Astrocyte (in vitro differentiated cells and primary cell): ENCODE data around the gene AUTS2. TPM values are rescaled to one million over a fixed set of nuclear protein-coding genes. Genes with fewer than 3 reads are reported as not detected.

Experiments used
- DNase-seq: peaks from one replicate; pipeline ENCODE4 v3.0.0-alpha.2; 2010; ENCODE audit warnings: low read depth
- FAIRE-seq: peaks from 2 replicates; lab custom pipeline; 2011; peaks lifted over from hg19 to GRCh38; lab: Jason Lieb, UNC
- H2AFZ ChIP-seq: 2 replicates; pipeline ENCODE4 v1.6.0; 2012; ENCODE audit warnings: low read depth, low read length, inconsistent platforms
- H3K27ac ChIP-seq: 2 replicates; pipeline ENCODE4 v1.5.1; 2011; ENCODE audit warnings: low read depth, low read length, inconsistent platforms
- H3K27me3 ChIP-seq: 2 replicates; pipeline ENCODE4 v1.6.0; 2011; ENCODE audit warnings: low read length, inconsistent platforms; ENCODE audit not compliant: insufficient read depth
- H3K36me3 ChIP-seq: 2 replicates; pipeline ENCODE4 v1.5.1; 2011; ENCODE audit warnings: low read length, inconsistent platforms; ENCODE audit not compliant: insufficient read depth
- H3K4me1 ChIP-seq: 2 replicates; pipeline ENCODE4 v1.5.1; 2011; ENCODE audit warnings: low read length, inconsistent platforms; ENCODE audit not compliant: insufficient read depth
- H3K4me2 ChIP-seq: 2 replicates; pipeline ENCODE4 v1.6.0; 2012; ENCODE audit warnings: low read length, inconsistent platforms
- H3K4me3 ChIP-seq: 2 replicates; pipeline ENCODE4 v1.5.1; 2011; ENCODE audit warnings: low read depth, mild to moderate bottlenecking, low read length, inconsistent platforms; ENCODE audit not compliant: insufficient read depth
- H3K79me2 ChIP-seq: 2 replicates; pipeline ENCODE4 v1.6.0; 2012; ENCODE audit warnings: mild to moderate bottlenecking, low read length, inconsistent platforms; ENCODE audit not compliant: insufficient read depth
- H3K9ac ChIP-seq: 2 replicates; pipeline ENCODE4 v1.6.0; 2012; ENCODE audit warnings: mild to moderate bottlenecking, low read length, inconsistent platforms
- H3K9me3 ChIP-seq: 2 replicates; pipeline ENCODE4 v1.5.1; 2012; ENCODE audit warnings: low read depth, mild to moderate bottlenecking, low read length, inconsistent platforms; ENCODE audit not compliant: insufficient read depth
- H4K20me1 ChIP-seq: 2 replicates; pipeline ENCODE4 v1.6.0; 2012; ENCODE audit warnings: low read length, inconsistent platforms; ENCODE audit not compliant: insufficient read depth
- H3K27ac Mint-ChIP-seq: one replicate; pipeline ENCODE4 v1.8.0; 2021; ENCODE audit warnings: mild to moderate bottlenecking, mixed read lengths; ENCODE audit not compliant: unreplicated experiment
- H3K27me3 Mint-ChIP-seq: one replicate; pipeline ENCODE4 v1.8.0; 2021; ENCODE audit warnings: low read depth, mixed read lengths; ENCODE audit not compliant: unreplicated experiment
- H3K36me3 Mint-ChIP-seq: one replicate; pipeline ENCODE4 v1.8.0; 2021; ENCODE audit warnings: low read depth, mixed read lengths; ENCODE audit not compliant: unreplicated experiment
- H3K4me1 Mint-ChIP-seq: one replicate; pipeline ENCODE4 v1.8.0; 2021; ENCODE audit warnings: low read depth, mixed read lengths; ENCODE audit not compliant: unreplicated experiment
- H3K4me3 Mint-ChIP-seq: one replicate; pipeline ENCODE4 v1.8.0; 2021; ENCODE audit warnings: mild to moderate bottlenecking, moderate library complexity, mixed read lengths; ENCODE audit not compliant: unreplicated experiment
- H3K9me3 Mint-ChIP-seq: one replicate; pipeline ENCODE4 v1.8.0; 2021; ENCODE audit warnings: mild to moderate bottlenecking, mixed read lengths; ENCODE audit not compliant: unreplicated experiment
- CTCF ChIP-seq: IDR thresholded peaks from 2 replicates; pipeline ENCODE4 v1.5.1; 2011; ENCODE audit warnings: low read depth, mild to moderate bottlenecking, inconsistent platforms, low read length, moderate library complexity; ENCODE audit not compliant: insufficient read depth
- EZH2 ChIP-seq: IDR thresholded peaks from 2 replicates; pipeline ENCODE4 v1.6.1; 2012; ENCODE audit warnings: mild to moderate bottlenecking, low read length, inconsistent platforms; ENCODE audit not compliant: insufficient read depth
- total RNA-seq: library from RNA; stranded (reverse); gene quantifications from 2 replicates; pipeline ENCODE4 v1.2.1, GENCODE V29; 2021

The AUTS2 gene
- total RNA-seq, 1 donor from 2014 or later: 73.2 TPM

- H3K27ac ChIP-seq: no peak overlapping the region
- peaks cover 11% of the 10 kb centered on the region for H3K4me1 ChIP-seq
- Mint-ChIP-seq H3K36me3 (peaks cover 8% of the 10 kb centered on the region), H3K27ac (no peak overlapping the region), H3K9me3 (peaks cover 6% of the 10 kb centered on the region), H3K4me1 (peaks cover 25% of the 10 kb centered on the region), H3K27me3 (no peaks in the 10 kb centered on the region), H3K4me3 (no peak overlapping the region)
- no peaks in the 10 kb centered on the region for H3K79me2 ChIP-seq
- no peaks in the 10 kb centered on the region for H4K20me1 ChIP-seq
- no peaks in the 10 kb centered on the region for H3K27me3 ChIP-seq
- DNase-seq: no peak
- no peak for FAIRE-seq
- no peak overlapping the region for H3K9ac ChIP-seq
- no peak overlapping the region for H2AFZ ChIP-seq
- H3K4me2 ChIP-seq: no peak overlapping the region
- TF ChIP-seq EZH2 (no peak), CTCF (no peak)
- no peak overlapping the region for H3K4me3 ChIP-seq
- peaks cover 2% of the 10 kb centered on the region for H3K9me3 ChIP-seq
- H3K36me3 ChIP-seq: no peaks in the 10 kb centered on the region
These were observed 858.4 kb downstream of the AUTS2 start for GRCh38 chr7:70456719-70457118.

- Histone ChIP-seq H4K20me1 (no peaks in the 10 kb centered on the region), H3K36me3 (no peaks in the 10 kb centered on the region), H3K9ac (no peak overlapping the region), H2AFZ (no peak overlapping the region), H3K4me2 (no peak overlapping the region), H3K4me3 (no peak overlapping the region), H3K79me2 (no peaks in the 10 kb centered on the region), H3K4me1 (peaks cover 11% of the 10 kb centered on the region), H3K9me3 (peaks cover 2% of the 10 kb centered on the region), H3K27ac (no peak overlapping the region), H3K27me3 (no peaks in the 10 kb centered on the region)
- DNase-seq: peak; percentile 23
- peaks cover 6% of the 10 kb centered on the region for H3K9me3 Mint-ChIP-seq
- no peak for FAIRE-seq
- peaks cover 8% of the 10 kb centered on the region for H3K36me3 Mint-ChIP-seq
- TF ChIP-seq EZH2 (no peak), CTCF (no peak)
- peak overlapping the region; percentile 85 for H3K27ac Mint-ChIP-seq
- H3K27me3 Mint-ChIP-seq: no peaks in the 10 kb centered on the region
- no peak overlapping the region for H3K4me3 Mint-ChIP-seq
- peaks cover 25% of the 10 kb centered on the region for H3K4me1 Mint-ChIP-seq
These were observed 859.2 kb downstream of the AUTS2 start for GRCh38 chr7:70457482-70457881.

- H3K9ac ChIP-seq: no peak overlapping the region
- Mint-ChIP-seq H3K27me3 (no peaks in the 10 kb centered on the region), H3K27ac (peak overlapping the region; percentile 85), H3K36me3 (peaks cover 8% of the 10 kb centered on the region), H3K9me3 (peaks cover 6% of the 10 kb centered on the region), H3K4me1 (peaks cover 25% of the 10 kb centered on the region), H3K4me3 (no peak overlapping the region)
- FAIRE-seq (no peak), DNase-seq (no peak)
- no peaks in the 10 kb centered on the region for H3K79me2 ChIP-seq
- H3K9me3 ChIP-seq: peaks cover under 1% of the 10 kb centered on the region
- H4K20me1 ChIP-seq: no peaks in the 10 kb centered on the region
- H3K4me2 ChIP-seq: peak overlapping the region; percentile 42
- H3K36me3 ChIP-seq: no peaks in the 10 kb centered on the region
- TF ChIP-seq EZH2: no peak
- no peak for TF ChIP-seq CTCF
- H3K4me1 ChIP-seq: peaks cover 11% of the 10 kb centered on the region
- H3K27ac ChIP-seq: no peak overlapping the region
- no peak overlapping the region for H2AFZ ChIP-seq
- no peaks in the 10 kb centered on the region for H3K27me3 ChIP-seq
- H3K4me3 ChIP-seq: no peak overlapping the region
These were observed 859.8 kb downstream of the AUTS2 start for GRCh38 chr7:70457883-70458680.
